Activated effector memory CD4-positive, alpha-beta T cell treated with Interleukin-2 at 50 U/mL for 16 hours (primary cell): Measurements from ENCODE around the gene CALD1.

Source experiments
- DNase-seq: peaks from one replicate; pipeline ENCODE4 v3.0.0-alpha.2; 2020

Gene CALD1

DNA sequence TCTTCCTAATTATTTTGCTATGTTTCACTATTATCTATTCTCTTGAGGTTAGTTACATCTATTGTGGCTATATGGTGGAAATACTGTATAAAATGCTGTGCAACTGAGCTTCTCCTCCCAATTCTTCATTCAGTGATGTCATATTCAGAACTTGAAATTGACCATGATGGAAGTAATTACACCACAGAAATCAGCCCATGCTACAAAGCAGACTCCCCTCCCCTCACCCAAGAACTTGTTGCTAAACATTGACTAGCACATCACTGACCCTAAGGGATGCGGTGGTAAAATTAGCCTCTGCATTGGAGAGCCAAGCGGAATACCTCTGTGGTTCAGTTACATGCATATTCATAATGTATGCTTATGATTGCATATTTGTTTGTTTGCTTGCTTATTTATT, 8.8 kb downstream of the CALD1 start:
- no peak for DNase-seq

- no peak for DNase-seq
These were observed 10.7 kb downstream of the CALD1 start for GRCh38 chr7:134789967-134790685.

DNA sequence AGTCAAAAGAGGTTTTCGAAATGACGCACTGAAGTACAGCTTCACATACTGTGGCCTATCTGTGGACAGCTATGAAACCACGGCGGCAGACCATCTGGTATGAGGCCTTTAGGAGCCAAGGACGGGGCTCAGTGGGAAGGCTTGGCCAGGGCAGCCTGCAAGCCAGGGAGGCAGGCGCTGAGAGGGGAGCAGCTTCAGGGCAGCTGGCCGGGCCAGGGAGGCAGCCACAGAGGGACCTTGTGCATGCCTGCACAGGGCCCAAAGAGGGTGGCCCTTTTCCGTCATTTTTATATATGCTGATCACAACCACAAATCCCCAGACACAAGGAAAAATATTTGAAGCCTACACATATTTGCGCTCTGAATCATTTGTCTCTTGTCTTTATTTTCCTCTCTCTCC, 13.5 kb downstream of the CALD1 start:
- DNase-seq: no peak

- no peak for DNase-seq
These were observed 15.8 kb downstream of the CALD1 start for GRCh38 chr7:134795231-134795630.

DNA sequence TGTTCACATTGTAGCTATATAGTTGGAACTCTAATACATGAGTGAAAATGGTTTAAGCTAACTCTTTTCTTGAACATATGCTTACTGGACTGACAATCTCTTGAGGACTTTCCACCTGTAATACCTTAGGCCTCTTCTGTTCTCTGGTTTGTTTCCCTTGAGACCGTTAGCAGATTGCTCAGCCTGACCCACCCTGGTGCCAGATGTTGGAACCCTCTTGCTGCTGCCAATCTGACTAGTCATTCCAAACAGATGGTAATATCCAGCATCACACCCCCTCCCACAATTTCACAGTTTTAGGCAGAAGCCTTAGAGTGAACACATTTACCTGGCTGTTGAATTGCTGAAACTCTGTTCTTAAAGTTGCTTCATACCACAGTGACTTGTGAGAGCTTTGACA, 18.7 kb downstream of the CALD1 start:
- DNase-seq: no peak

DNA sequence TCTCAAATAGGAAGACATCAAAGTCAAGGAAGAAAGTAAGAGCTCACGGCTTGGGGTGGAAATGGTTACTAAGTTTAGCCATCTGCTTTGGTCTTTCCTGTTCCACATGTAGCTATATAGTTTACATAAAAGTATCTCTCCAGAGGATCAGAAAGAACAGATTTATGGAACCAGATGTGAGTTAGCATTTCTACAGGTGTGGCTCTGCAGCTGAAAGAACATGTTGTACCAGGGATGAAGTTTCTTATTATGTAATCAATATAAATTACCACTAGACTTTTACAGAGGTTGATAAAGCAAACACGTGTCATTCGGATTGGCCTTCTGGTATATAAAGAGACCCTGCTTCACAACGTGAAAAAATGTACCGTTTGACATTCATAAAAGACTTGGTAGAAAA, 19.9 kb downstream of the CALD1 start:
- DNase-seq: no peak

GRCh38 chr7:134802762-134803161, 23.3 kb downstream of the CALD1 start:
- DNase-seq: no peak

DNA sequence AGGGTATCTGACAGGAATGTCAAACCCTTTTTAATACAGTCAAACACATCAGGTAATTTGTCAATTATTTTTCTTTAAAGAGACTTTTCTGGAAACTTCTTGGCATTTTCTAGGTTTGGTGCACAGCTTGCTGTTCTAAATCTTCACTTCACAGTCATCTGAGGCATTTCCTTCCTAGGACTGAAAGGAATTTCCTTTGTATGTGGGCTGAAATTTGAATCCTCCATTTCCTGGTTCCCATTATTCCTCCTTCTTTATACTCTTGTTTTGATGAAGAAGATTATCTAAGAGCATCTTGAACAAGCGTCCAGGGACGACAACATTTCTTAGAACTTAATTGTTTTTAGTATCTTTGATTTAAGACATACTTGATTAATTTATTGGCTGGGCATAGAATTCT, 24.9 kb downstream of the CALD1 start:
- DNase-seq: no peak

DNA sequence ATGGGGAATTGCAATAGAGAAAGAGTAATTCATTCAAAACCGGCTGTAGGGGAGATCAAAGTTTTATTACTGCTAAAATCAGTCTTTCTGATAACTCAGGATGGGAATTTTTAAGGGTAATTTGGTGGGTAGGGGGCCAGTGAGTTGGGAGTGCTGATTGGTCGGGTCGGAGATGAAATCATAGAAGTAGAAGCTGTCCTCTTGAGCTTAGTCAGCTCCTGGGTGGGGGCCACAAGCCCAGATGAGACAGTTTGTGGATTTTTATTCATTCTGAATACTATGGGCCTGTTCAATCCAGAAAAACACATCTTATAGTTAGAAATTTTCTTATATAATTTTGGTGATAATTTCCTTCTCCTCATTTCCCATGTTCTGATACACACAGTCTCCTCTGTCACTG, 25.4 kb downstream of the CALD1 start:
- no peak for DNase-seq

GRCh38 chr7:134806197-134806596, 26.8 kb downstream of the CALD1 start:
- DNase-seq: no peak

DNA sequence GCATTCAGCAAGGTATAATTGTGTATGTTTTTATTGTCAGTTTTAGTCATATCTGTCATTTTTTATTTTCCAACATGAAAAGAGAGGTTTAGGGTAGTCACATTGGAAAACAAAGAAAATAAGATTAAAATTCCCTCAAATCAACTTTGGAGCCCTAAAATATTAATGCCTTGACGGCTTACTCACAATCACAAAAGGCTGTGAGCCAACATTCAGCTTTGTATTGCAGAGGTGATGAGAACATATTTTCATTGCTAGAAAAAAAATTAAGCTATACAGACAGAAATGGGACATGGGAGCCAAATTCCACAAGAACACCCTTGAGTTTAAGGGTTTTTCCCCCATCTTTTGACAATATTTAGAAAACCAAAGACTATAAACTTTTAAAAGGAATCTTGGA, 30.2 kb downstream of the CALD1 start:
- DNase-seq: no peak

DNA sequence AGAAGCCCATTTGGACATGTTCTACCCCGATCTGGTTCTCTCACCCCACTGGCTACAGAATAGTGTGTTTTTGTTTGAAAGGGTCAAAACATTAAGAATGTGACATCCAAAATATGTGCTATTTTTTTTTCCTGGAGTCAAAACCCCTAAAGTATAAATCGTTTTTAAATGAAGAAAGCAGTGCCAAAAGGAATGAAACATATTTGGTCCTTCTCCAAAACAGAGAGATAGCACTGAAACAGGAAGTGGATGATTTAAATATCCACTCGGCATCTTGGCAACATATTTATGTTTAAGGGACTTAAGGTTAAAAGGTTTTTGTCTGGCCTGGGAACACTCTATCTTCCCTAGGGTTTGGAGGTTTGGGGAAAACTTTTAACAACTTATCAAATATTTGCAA, 32.3 kb downstream of the CALD1 start:
- no peak for DNase-seq

- no peak for DNase-seq
These were observed 34.4 kb downstream of the CALD1 start for GRCh38 chr7:134813663-134814396.

DNA sequence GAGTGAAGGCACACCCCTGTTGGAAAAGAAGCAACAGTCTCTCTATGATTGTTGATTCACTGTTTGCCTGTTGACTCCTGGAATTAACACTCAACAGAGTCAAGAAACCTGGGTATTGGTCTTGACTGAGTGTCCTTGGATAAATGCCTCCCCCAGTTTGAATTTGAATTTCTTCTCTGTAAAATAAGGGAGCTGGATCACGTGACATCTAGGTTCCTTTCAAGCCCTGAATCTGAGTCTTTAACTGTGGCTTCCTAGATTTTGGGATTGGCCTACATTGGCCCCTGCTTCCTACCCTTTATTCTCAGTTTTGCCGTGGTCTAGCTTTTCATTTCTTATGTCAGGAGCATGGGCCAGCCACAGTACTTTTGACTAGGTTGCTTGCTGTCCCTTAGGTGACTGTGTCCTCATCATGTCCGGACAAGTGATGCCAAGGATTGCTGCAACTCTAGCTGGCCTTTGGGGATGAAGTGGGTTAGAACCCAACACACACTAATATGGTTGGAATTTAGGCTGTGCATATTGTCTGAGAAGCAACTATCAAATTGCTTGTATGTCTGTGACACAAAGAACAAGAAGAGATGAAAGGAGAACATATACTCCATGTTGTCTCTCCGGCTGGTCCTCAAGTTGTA, 35.4 kb downstream of the CALD1 start:
- no peak for DNase-seq

DNA sequence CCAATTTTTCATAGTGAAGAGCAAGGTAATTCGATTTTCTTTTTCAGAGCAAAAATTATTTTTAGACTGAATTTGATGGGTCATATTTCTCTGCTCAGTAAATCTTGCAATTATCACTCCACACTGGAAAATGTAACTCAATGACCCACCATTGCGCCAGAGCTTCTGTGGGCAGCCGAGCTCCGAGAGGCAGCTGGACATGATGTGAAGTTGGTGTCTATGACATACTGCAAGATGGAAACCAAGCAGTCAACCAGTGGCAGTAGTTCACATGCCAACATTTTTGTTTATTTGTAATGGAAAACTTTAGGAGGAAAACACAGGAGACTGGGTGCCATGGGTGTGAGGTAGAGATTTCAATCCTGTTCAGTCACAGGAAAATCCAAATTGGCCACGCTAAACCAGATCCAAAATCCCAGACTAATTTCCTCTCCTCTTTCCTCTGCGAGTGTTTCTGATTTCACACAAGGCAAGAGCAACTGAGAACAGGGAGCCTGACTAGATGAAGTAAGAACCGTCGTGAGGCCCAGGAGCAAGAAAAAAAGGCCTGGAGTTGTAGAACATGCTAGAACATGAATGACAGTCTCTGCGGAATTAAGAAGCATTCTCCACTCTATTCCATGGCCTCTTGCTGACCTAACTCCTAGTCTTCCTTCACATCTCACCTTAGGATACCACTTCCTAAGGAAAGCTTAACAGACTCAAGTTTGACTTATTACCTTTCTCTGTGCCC, 39.3 kb downstream of the CALD1 start:
- DNase-seq: no peak

GRCh38 chr7:134819401-134819800, 40.0 kb downstream of the CALD1 start:
- no peak for DNase-seq

DNA sequence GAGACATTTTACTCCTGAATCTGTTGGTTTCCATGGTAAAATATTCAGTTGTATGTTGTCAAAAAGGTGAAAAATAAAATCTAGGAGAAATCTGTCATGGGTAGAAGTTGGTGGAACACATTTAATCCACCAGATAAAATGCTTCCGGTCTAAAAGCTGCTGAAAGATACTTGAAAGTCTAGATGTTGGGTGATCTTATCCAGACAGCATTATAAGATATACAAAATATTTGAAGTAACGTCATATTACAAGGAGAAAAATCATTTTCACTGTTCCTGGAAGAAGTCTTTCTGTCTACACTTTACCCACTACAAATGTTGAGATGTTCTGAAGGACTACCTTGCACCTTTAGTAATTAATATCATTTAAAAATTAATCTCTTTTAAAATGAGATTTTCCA, 40.9 kb downstream of the CALD1 start:
- no peak for DNase-seq

DNA sequence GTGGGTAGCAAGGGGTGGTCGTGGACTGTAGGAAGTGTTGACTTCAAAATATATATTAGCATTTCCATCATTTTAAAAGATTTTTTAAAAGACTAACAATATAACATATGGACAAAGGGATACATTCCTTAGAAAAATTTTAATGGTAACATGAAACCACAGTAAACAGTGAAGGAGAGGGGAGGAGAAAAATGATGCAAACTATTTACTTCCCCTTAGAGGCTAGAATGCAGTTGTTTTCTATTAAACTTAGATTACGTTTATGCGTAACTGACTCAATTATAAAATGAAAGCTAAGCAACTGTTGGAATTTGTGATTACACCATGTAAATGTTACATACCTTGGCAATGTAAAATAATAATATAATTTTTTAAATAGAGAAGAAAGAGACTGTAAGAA, 41.3 kb downstream of the CALD1 start:
- no peak for DNase-seq

DNA sequence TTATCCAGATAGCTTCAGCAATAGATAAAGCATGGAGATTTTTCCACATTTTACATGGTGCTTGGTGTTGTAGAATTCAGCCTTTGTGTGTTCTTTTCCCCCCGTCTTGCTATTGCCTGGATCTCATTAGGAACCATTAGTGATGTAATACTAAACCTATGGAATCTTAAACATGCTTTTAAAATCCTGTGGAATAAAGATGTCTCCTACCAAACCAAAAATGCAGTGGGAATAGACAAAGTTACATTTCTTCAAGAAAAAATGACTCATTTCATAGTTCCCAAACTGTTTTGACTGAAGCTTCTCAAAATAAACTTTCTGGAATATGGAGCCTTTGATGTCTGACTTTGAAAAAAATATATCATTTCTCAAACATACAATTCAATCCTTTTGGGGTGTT, 44.0 kb downstream of the CALD1 start:
- DNase-seq: no peak

DNA sequence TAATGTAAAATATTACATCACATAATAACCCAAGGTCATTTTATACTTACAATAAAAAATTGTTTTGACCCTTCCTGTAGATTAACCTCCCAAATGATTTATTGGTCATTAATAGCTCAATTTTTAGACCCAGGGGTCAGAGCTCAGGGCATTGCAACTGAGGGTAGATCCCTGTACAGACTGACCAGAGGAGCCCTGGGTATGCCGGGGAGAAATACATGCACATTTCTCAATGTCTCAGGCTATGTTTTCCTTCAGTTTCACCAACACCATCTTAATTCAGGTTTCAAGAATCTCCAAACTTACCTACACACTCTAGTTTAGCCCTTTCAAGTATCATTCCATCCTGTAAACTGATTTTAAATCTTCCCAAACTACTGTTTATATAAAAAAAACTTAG, 46.2 kb downstream of the CALD1 start:
- no peak for DNase-seq

GRCh38 chr7:134826105-134826504, 46.7 kb downstream of the CALD1 start:
- DNase-seq: no peak

GRCh38 chr7:134827436-134827835, 48.0 kb downstream of the CALD1 start:
- DNase-seq: no peak

DNA sequence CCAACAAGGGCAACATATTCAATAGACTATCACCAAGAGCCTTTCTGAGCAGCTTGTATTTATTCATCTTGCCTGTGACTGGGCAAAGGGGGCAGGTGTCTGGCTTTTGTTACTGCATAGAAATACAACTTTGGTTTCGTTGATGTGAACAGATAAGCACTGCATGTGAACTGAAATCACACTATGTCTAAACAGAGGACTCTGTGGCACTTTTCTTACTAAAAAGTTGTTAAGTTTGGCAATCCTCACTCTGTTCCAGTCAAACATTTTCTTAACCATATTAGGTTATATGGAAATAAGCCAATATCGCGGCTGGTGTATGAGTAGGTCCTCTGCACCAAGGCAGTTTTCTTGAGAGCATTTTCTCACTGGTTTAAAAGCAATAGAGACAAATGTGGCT, 48.5 kb downstream of the CALD1 start:
- DNase-seq: no peak

- DNase-seq: no peak
These were observed 48.9 kb downstream of the CALD1 start for GRCh38 chr7:134828361-134828760.
